HK-2 (cell line): ENCODE data around the gene CAMKV.

Experiments used
- DNase-seq: peaks from one replicate; pipeline ENCODE4 v3.0.0-alpha.2; 2018; ENCODE audit not compliant: unreplicated experiment

Gene CAMKV

DNA sequence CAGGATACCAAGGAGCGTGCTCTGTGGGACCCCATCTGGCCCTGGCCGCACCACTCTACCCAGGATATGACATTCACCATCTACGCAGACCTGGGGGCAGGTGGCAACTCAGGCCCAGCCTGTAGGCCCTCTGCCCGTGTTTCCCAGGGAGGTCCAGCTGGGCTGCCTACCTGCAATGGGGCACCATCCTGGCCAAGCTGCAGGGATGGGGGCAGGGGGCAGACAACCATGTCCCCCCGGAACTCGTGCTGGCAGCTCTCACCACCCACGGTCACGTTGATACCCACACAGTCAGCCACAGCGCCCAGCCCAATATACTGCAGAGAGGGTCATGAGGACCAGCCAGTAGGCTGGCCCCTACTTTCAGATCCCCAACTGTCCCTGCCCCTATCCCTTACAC is 26.1 kb upstream of the CAMKV start:
- no peak for DNase-seq

- DNase-seq = no peak
Measured at GRCh38 chr3:49889296-49889695, 19.6 kb upstream of the CAMKV start.

- no peak for DNase-seq
Measured at GRCh38 chr3:49886922-49887265, 17.2 kb upstream of the CAMKV start.

DNA sequence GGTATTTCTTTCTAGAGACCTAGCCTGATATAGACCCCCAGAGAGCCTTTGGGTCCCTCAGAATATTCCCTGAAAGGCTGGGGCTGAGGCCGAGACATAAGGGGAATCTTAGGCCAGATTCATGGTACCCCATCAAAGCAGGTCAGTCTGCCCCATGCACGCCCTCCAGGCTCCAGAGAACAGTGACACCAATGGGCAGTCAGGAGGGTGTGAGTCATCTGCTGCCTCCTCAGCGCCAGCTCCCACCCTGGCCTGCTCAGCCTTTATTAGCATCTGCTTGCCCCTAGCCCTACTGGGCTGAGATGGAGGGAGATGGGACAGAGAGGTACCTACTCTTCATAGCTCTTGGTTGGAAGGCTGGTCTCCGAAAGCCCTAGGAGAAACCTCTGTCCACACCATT is 14.3 kb upstream of the CAMKV start:
- no peak for DNase-seq

- DNase-seq = no peak
Measured at GRCh38 chr3:49882166-49882565, 12.5 kb upstream of the CAMKV start.

DNA sequence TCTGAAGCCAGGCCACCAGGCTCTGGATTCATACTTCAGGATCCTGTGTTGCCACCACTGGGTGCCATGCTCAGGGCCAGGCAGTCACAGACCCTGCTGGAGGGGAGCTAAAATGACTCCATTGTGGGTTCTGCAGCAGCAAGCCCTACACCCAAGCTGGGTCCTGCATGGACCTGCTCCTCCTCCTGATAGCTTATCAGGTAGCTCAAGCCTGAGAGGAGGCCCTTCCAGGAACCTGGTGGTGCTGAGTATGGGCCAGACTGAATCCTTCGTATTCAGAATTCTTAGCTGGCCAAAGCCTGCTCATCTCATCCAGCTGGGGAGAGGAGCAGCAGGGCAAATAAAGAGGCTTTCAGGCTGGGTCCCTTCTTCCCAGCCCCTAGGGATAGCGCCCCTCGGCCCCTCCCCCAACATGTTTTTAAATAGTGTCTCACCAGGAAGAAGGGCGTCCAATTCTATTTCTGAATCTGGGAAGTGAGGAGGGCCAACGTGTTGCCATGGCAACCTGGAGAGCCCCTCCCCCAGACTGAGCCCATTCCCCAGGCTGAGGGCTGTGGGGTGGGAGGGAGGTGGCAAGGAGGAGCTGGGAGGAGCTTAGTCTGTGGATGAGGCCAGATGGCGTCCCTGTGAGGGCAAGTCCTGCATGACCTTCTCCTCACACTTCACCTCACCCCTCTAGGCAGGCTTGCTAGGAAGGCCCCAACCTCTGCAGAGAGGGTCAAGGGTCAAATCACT is 11.0 kb upstream of the CAMKV start:
- DNase-seq = no peak

DNA sequence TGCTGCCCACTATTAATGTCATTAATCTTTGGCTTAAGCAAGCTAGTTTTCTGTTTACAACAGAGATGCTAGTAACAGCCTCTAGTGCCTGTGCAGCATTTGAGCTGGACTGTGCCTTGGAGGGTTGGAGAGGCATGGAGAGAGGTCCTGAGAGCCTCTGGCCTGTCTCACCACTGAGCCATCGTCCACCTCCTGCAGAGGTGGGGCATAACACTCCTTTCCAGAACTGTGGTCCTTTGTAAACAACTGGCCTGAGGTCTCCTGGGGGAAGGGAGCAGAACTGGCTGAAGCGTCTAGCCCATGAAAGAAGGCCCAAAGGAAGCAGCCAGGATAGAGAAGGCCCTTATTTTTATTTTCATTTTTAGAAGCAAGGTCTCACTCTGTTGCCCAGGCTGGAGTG is 10.0 kb upstream of the CAMKV start:
- no peak for DNase-seq

DNA sequence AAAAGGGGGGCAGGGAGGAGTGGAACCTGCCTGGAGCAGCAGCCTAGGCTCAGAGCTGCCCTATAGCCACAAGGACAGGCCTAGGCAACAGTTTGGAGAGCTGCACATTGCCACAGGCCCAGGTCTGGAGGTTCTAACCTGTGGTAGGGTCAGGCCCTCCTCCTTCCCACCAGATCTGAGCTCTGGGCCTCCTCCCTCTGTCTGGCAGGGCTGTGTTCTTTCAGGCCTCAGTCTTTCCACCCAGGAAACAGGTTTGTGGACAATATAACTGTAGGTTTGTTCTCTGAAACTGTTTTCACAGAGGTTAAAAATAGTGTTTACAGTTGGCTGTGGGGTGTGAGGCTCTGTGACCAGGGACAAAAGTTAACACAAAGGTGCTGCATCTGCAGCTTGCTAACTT is 9.0 kb upstream of the CAMKV start:
- no peak for DNase-seq

- DNase-seq = no peak
Measured at GRCh38 chr3:49877716-49878115, 8.0 kb upstream of the CAMKV start.

- no peak for DNase-seq
Measured at GRCh38 chr3:49876567-49876966, 6.9 kb upstream of the CAMKV start.

- no peak for DNase-seq
Measured at GRCh38 chr3:49873623-49874022, 3.9 kb upstream of the CAMKV start.

- DNase-seq = no peak
Measured at GRCh38 chr3:49872801-49873281, 3.1 kb upstream of the CAMKV start.

- DNase-seq = no peak
Measured at GRCh38 chr3:49871531-49872153, 1.9 kb upstream of the CAMKV start.

DNA sequence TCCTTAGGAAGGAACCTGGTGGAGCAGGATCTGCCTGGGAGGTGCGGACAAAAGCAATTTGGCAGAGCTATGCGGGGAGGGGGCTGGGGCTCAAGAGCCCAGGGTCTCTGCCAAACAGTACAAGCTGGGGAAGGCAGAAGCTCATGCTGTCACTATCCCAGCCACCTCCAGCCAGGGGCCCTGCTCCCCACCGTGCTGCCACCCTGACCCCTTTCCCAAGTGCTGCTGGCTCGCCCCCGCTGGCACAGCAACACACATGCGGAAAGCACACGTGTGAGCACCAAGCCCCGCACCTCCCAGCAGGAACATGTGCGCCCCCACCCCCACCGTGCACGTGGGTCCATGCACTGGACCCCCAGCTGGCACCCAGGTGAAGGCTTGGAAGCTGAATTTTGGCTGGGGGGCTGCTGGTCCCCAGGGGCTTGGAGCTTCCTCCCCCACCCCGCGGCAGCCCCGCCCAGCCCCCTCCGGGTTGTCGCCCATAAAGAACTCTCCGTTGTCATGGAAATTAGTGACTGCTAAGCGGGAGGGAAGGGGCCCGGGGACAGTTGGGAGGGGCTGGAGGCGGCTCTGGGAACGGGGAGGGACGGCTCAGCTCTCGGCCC is 742 bp downstream of the CAMKV start:
- DNase-seq = no peak

DNA sequence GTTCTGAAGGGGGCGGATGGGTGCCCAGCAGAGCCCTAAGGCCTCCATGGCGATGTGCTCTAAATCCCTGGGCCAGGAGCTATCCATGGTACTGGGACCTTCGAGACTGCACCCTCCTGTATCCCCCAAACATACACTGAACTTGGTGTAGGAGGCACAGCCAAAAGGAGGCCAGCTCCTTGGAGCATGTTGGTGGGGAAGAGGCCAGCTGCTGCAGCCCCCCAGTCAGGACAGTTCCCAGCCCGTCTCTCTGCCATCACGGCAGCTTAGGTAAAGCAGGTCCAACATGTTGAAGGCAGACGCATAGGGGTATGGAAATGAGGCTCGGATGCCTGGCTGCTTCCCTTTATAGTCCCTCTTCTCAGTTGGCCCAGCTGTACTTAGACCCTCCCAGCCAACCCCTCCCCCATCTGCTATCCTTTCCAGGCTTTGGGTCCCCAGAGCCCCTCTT is 1.8 kb downstream of the CAMKV start:
- DNase-seq = no peak

DNA sequence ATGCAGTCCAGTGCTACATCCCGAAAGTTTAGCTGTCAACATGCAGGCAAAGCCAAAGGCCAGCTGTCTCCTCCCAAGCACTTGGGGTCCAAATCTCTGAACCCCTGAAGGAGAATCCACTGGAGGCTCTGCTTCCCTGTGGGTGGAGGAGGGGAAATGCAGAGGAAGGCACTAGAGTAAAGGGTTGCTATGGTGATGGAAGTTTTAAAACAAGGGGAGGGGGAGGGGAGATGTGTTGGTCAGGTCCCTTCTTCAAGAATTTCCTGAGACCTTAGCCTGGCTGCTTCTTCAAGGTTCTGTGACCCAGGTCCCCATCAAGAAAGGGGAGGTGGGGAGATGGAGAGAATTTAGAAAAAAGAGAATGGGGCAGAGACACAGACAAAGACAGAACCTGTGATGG is 2.3 kb downstream of the CAMKV start:
- DNase-seq = no peak

GRCh38 chr3:49865198-49865784 is 4.4 kb downstream of the CAMKV start:
- no peak for DNase-seq

GRCh38 chr3:49864505-49864904 is 5.2 kb downstream of the CAMKV start:
- DNase-seq = no peak

DNA sequence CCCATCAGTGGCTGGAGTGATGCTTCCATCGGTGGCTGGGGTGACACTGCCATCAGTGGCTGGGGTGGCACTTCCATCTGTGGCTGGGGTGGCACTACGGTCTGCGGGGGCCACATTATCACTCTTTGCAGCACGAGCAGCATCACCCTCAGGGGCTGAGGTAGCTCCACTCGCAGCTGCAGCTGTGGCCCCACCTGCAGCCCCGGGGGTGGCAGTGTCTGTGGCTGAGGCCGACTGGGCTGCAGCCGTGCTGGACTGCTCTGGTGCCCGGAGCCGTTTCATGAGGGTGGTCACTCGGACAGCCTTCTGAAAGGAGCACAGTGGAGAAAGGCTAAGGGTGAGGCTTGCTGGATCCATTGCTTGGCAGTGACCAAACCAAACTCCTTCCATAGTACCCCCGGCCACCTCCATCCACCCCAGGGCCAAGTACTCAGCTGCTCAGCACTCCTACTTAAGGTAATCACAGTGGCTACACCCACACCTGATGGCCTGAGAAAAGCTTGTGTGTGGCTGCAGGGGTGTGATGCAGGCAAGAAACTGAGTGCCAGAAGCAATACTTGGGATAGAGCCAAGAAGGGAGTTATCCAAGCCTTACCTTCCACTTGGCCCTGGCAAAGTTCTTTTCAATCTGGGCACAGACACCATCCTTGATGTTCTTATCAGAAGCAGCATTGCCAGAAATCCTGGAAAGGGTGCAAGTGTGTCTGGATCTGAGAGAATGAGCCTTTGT is 10.0 kb downstream of the CAMKV start:
- DNase-seq = no peak

DNA sequence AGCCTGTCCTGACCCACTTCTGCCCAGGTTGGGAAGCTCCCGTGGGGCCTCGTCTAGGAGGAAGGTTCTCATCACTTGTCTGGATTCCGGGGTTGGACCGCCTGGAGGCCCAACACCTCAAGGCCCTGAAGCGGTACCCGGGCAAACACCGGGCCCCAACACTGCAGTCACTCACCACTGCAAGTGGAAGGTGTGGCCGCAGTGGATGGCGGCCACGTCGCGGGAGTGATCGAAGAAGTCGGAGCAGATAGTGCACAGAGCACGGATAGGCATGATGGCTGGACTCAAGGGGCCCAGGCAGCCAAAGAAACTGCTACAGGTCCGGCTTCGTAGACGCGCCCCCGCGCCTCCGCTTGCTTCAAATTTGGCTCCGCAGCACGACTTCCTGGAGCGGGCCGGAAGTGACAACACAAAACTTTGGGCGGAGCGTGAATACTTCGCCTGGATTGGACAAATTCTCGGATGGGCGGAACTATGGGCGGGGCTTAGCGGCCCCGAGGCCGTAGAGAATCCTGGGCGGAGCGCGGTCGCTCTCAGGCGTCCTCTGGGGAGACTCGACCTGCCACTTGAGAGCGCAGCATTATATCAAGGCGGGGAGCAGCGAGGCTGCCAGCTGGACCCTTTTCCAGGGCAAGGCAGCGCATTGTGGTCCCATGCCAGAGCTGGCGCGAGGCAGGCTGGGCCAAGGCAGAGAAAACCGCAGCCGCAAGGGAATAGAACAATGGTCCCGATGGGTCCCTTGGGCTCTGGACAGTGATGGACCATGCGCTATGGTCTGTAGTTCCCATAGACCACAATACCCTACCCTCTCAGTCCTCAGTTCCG is 13.3 kb downstream of the CAMKV start, which contains the start of gene TRAIP:
Gene TRAIP, minus strand, starts transcription at position 384 of the 825 bp plus-strand sequence. Its CDS starts 111 bp downstream, at position 273.
- DNase-seq = peak; percentile 87

DNA sequence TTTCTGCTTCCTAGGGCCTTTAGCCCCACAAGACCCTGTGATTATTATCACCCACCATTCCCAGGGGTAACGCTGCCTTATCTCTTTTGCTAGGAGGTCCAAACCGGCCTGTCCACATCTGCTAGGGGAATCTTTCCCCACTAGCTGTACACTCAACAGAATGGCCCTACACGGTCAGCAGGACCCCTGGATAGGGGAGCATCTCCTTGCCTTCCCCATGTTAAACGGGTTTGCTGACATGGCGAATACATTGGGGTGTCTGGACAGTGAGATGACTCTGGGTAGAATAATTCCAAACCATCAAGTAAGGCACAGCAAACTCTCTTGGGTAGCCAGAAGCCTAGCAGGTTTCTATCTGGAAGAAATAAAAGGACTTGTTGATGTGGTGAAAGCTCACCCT is 14.0 kb downstream of the CAMKV start:
- DNase-seq = no peak
